Measurements from ENCODE around the gene S100A4. TPM values are rescaled to one million over a fixed set of nuclear protein-coding genes. Genes with fewer than 3 reads are reported as not detected.

S100A4 gene
- total RNA-seq, 1 donor from 2014 or later = 69.3 TPM

- no peak overlapping the region for H3K4me3 ChIP-seq (ENCODE audit: insufficient read depth, low read depth, low read length)
- H3K27me3 ChIP-seq (ENCODE audit: insufficient read depth, low read length) = no peaks in the 10 kb centered on the region
- peaks cover 21% of the 10 kb centered on the region for H3K79me2 ChIP-seq (ENCODE audit: insufficient read depth, low read length)
- H3K36me3 Mint-ChIP-seq (ENCODE audit: low read depth, unreplicated experiment) = peaks cover 2% of the 10 kb centered on the region
- H3K4me3 Mint-ChIP-seq (ENCODE audit: unreplicated experiment) = no peak overlapping the region
- H3K27me3 Mint-ChIP-seq (ENCODE audit: low read depth, unreplicated experiment) = no peaks in the 10 kb centered on the region
- no peaks in the 10 kb centered on the region for H3K9me3 Mint-ChIP-seq (ENCODE audit: unreplicated experiment)
- no peak for FAIRE-seq
- no peak overlapping the region for H3K27ac ChIP-seq (ENCODE audit: low read depth, low read length)
- no peak overlapping the region for H3K9ac ChIP-seq (ENCODE audit: low read length)
- H3K36me3 ChIP-seq (ENCODE audit: insufficient read depth, low read length) = no peaks in the 10 kb centered on the region
- H4K20me1 ChIP-seq (ENCODE audit: insufficient read depth, low read length) = no peaks in the 10 kb centered on the region
- H3K4me1 ChIP-seq (ENCODE audit: insufficient read depth, low read length) = peaks cover 47% of the 10 kb centered on the region
- no peak overlapping the region for H3K4me2 ChIP-seq (ENCODE audit: low read length)
- H3K4me1 Mint-ChIP-seq (ENCODE audit: low read depth, unreplicated experiment) = peaks cover 48% of the 10 kb centered on the region
- H3K9me3 ChIP-seq (ENCODE audit: insufficient read depth, low read depth, low read length) = no peaks in the 10 kb centered on the region
- TF ChIP-seq EZH2 (IDR thresholded peaks at IDR 0.05; ENCODE audit: insufficient read depth, low read length) (no peak), CTCF (IDR thresholded peaks at IDR 0.05; ENCODE audit: insufficient read depth, low read depth, low read length) (no peak)
- H2AFZ ChIP-seq (ENCODE audit: low read depth, low read length) = no peak overlapping the region
- no peak overlapping the region for H3K27ac Mint-ChIP-seq (ENCODE audit: unreplicated experiment)
- DNase-seq (ENCODE audit: low read depth) = no peak
These were observed 7.2 kb downstream of the S100A4 start for GRCh38 chr1:153538315-153538821.

GRCh38 chr1:153537376-153537730 lies 8.3 kb downstream of the S100A4 start:
- Mint-ChIP-seq H3K9me3 (ENCODE audit: unreplicated experiment) (no peaks in the 10 kb centered on the region), H3K4me3 (ENCODE audit: unreplicated experiment) (no peak overlapping the region), H3K4me1 (ENCODE audit: low read depth, unreplicated experiment) (peaks cover 49% of the 10 kb centered on the region), H3K36me3 (ENCODE audit: low read depth, unreplicated experiment) (peaks cover 2% of the 10 kb centered on the region), H3K27ac (ENCODE audit: unreplicated experiment) (no peak overlapping the region), H3K27me3 (ENCODE audit: low read depth, unreplicated experiment) (no peaks in the 10 kb centered on the region)
- Histone ChIP-seq H3K27ac (ENCODE audit: low read depth, low read length) (no peak overlapping the region), H3K27me3 (ENCODE audit: insufficient read depth, low read length) (no peaks in the 10 kb centered on the region), H3K79me2 (ENCODE audit: insufficient read depth, low read length) (peaks cover 21% of the 10 kb centered on the region), H2AFZ (ENCODE audit: low read depth, low read length) (no peak overlapping the region), H3K4me2 (ENCODE audit: low read length) (no peak overlapping the region), H3K36me3 (ENCODE audit: insufficient read depth, low read length) (no peaks in the 10 kb centered on the region), H3K4me3 (ENCODE audit: insufficient read depth, low read depth, low read length) (no peak overlapping the region), H3K4me1 (ENCODE audit: insufficient read depth, low read length) (peaks cover 52% of the 10 kb centered on the region), H3K9ac (ENCODE audit: low read length) (no peak overlapping the region), H3K9me3 (ENCODE audit: insufficient read depth, low read depth, low read length) (no peaks in the 10 kb centered on the region), H4K20me1 (ENCODE audit: insufficient read depth, low read length) (no peaks in the 10 kb centered on the region)
- no peak for DNase-seq (ENCODE audit: low read depth)
- TF ChIP-seq CTCF (IDR thresholded peaks at IDR 0.05; ENCODE audit: insufficient read depth, low read depth, low read length) = no peak
- no peak for TF ChIP-seq EZH2 (IDR thresholded peaks at IDR 0.05; ENCODE audit: insufficient read depth, low read length)
- FAIRE-seq = no peak

GRCh38 chr1:153536671-153537375 lies 8.8 kb downstream of the S100A4 start:
- peak overlapping the region; percentile 99 for H3K4me2 ChIP-seq (ENCODE audit: low read length)
- no peak overlapping the region for H3K27ac ChIP-seq (ENCODE audit: low read depth, low read length)
- H3K79me2 ChIP-seq (ENCODE audit: insufficient read depth, low read length) = peaks cover 21% of the 10 kb centered on the region
- Mint-ChIP-seq H3K9me3 (ENCODE audit: unreplicated experiment) (no peaks in the 10 kb centered on the region), H3K4me1 (ENCODE audit: low read depth, unreplicated experiment) (peaks cover 49% of the 10 kb centered on the region), H3K36me3 (ENCODE audit: low read depth, unreplicated experiment) (peaks cover 2% of the 10 kb centered on the region), H3K27me3 (ENCODE audit: low read depth, unreplicated experiment) (no peaks in the 10 kb centered on the region), H3K27ac (ENCODE audit: unreplicated experiment) (no peak overlapping the region), H3K4me3 (ENCODE audit: unreplicated experiment) (no peak overlapping the region)
- no peak overlapping the region for H2AFZ ChIP-seq (ENCODE audit: low read depth, low read length)
- no peaks in the 10 kb centered on the region for H4K20me1 ChIP-seq (ENCODE audit: insufficient read depth, low read length)
- peak overlapping the region; percentile 97 for H3K9ac ChIP-seq (ENCODE audit: low read length)
- no peak overlapping the region for H3K4me3 ChIP-seq (ENCODE audit: insufficient read depth, low read depth, low read length)
- H3K27me3 ChIP-seq (ENCODE audit: insufficient read depth, low read length) = no peaks in the 10 kb centered on the region
- DNase-seq (ENCODE audit: low read depth) = no peak
- TF ChIP-seq CTCF (IDR thresholded peaks at IDR 0.05; ENCODE audit: insufficient read depth, low read depth, low read length) (no peak), EZH2 (IDR thresholded peaks at IDR 0.05; ENCODE audit: insufficient read depth, low read length) (no peak)
- FAIRE-seq = no peak
- H3K36me3 ChIP-seq (ENCODE audit: insufficient read depth, low read length) = no peaks in the 10 kb centered on the region
- H3K4me1 ChIP-seq (ENCODE audit: insufficient read depth, low read length) = peaks cover 53% of the 10 kb centered on the region
- no peaks in the 10 kb centered on the region for H3K9me3 ChIP-seq (ENCODE audit: insufficient read depth, low read depth, low read length)

Measured in astrocyte (in vitro differentiated cells and primary cell).